ENCODE results near the gene ERVFRD-1.

DNA sequence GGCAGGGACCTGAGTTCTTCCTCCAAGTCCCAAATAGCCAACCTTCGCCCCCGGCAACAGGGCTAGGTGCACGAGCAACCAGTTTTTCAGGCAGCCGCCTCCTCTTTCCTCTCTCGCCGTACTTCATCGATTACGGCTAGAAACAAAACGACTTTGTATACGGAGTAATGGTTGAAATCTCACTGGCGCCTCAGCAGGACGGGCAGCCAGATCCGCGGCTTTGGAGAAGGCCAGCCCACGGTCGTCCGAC lies 18.2 kb downstream of the ERVFRD-1 start:
- TF ChIP-seq, protein P1, sequence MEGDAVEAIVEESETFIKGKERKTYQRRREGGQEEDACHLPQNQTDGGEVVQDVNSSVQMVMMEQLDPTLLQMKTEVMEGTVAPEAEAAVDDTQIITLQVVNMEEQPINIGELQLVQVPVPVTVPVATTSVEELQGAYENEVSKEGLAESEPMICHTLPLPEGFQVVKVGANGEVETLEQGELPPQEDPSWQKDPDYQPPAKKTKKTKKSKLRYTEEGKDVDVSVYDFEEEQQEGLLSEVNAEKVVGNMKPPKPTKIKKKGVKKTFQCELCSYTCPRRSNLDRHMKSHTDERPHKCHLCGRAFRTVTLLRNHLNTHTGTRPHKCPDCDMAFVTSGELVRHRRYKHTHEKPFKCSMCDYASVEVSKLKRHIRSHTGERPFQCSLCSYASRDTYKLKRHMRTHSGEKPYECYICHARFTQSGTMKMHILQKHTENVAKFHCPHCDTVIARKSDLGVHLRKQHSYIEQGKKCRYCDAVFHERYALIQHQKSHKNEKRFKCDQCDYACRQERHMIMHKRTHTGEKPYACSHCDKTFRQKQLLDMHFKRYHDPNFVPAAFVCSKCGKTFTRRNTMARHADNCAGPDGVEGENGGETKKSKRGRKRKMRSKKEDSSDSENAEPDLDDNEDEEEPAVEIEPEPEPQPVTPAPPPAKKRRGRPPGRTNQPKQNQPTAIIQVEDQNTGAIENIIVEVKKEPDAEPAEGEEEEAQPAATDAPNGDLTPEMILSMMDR (IDR thresholded peaks at IDR 0.05) = no peak
- TF ChIP-seq POLR2A (IDR thresholded peaks at IDR 0.05) = no peak
